Measurements from ENCODE around the gene NFIX. TPM values are rescaled to one million over a fixed set of nuclear protein-coding genes. Genes with fewer than 3 reads are reported as not detected.

The NFIX gene
- total RNA-seq, 4 donors from 2014 or later = 56.0 to 154 (median 79.4) TPM

DNA sequence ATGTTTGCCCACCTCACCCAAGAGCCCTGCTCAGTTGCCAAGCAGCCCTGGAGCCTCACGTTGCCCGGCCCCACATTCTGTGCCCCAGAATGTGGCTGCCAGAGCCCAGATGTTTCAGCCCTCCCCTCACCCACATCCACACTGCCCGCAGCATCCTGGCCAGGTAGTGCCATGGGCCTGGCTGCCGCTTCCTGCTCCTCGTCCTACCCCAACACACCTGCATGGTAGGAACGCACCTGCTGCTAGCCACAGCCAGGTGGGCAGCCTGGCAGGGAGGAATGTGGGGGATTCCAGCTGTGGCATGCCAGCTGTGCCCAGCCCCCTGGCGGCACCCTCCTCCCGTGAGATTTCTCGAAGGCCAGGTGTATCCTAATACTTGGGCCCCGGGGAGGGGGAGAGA is 7.5 kb upstream of the NFIX start:
- no peaks in the 10 kb centered on the region for H3K27me3 ChIP-seq
- H3K36me3 ChIP-seq = no peaks in the 10 kb centered on the region
- TF ChIP-seq POLR2AphosphoS5 (IDR thresholded peaks at IDR 0.05) = no peak
- no peak for TF ChIP-seq POLR2A (IDR thresholded peaks at IDR 0.05; ENCODE audit: low read depth)
- TF ChIP-seq, protein P1, sequence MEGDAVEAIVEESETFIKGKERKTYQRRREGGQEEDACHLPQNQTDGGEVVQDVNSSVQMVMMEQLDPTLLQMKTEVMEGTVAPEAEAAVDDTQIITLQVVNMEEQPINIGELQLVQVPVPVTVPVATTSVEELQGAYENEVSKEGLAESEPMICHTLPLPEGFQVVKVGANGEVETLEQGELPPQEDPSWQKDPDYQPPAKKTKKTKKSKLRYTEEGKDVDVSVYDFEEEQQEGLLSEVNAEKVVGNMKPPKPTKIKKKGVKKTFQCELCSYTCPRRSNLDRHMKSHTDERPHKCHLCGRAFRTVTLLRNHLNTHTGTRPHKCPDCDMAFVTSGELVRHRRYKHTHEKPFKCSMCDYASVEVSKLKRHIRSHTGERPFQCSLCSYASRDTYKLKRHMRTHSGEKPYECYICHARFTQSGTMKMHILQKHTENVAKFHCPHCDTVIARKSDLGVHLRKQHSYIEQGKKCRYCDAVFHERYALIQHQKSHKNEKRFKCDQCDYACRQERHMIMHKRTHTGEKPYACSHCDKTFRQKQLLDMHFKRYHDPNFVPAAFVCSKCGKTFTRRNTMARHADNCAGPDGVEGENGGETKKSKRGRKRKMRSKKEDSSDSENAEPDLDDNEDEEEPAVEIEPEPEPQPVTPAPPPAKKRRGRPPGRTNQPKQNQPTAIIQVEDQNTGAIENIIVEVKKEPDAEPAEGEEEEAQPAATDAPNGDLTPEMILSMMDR (IDR thresholded peaks at IDR 0.05) = no peak
- TF ChIP-seq EP300 (IDR thresholded peaks at IDR 0.05) = no peak
- intact Hi-C loops (cut with DNase I) = no loop called here
- H3K4me1 ChIP-seq = peaks cover 12 to 28% (median 26%) of the 10 kb centered on the region in 4 donors
- no peak overlapping the region for H3K27ac ChIP-seq (replicated peaks in 1 of 4)
- no peak for DNase-seq (ENCODE audit: extremely low spot score)
- H3K9me3 ChIP-seq = no peaks in the 10 kb centered on the region
- H3K4me3 ChIP-seq = no peak overlapping the region
- 79% methylated on average over 5 of the region's 10 CpGs for WGBS

DNA sequence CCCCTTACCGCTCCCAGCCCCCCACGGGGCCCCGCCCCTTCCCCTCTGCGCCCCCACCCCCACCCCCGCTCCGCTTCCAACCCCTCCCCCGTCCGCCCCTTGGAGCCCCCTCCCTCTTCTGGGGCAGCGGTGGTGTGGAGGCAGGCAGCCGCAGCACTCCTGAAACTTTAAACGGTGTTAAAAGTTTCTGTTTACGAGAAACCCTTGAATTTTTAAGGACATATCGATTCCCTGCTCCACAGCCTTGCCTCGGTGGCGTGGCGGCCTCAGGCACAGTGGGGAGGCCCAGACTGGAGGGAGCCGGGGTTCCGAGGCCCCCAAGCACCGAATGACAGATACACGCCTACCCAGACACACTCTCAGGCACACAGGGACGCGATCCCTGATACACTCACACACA is 4.8 kb upstream of the NFIX start:
- no peak for DNase-seq (ENCODE audit: extremely low spot score)
- H3K27ac ChIP-seq (replicated peaks in 1 of 4) = no peak overlapping the region
- H3K9me3 ChIP-seq = no peaks in the 10 kb centered on the region
- no peaks in the 10 kb centered on the region for H3K27me3 ChIP-seq
- intact Hi-C loops (cut with DNase I) = no loop called here
- H3K4me3 ChIP-seq = no peak overlapping the region
- TF ChIP-seq EP300 (IDR thresholded peaks at IDR 0.05) (no peak), POLR2AphosphoS5 (IDR thresholded peaks at IDR 0.05) (no peak), POLR2A (IDR thresholded peaks at IDR 0.05; ENCODE audit: low read depth) (no peak)
- TF ChIP-seq, protein P1 (IDR thresholded peaks at IDR 0.05) = no peak
- H3K4me1 ChIP-seq = peaks cover 0 to 13% (median 11%) of the 10 kb centered on the region in 4 donors
- WGBS = 62% methylated on average over 19 of the region's 22 CpGs
- no peaks in the 10 kb centered on the region for H3K36me3 ChIP-seq

DNA sequence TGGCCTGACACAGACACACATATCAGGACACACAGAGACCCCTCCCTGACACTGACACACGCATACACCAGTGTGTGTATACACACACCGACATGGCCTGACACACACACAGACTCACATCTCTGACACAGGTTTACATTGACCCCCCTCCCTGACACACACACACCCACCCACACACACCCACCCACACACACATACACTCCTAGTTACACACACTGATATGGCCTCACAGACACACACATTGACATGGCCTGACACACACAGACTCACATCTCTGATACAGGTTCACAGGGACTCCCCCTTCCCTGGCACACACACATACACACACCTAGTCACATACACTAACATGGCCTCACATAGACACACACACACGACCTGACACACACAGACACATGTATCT is 4.4 kb upstream of the NFIX start:
- no peak for DNase-seq (ENCODE audit: extremely low spot score)
- Histone ChIP-seq H3K27me3 (no peaks in the 10 kb centered on the region), H3K4me3 (no peak overlapping the region), H3K4me1 (peaks cover 0 to 9% (median 7%) of the 10 kb centered on the region in 4 donors), H3K36me3 (no peaks in the 10 kb centered on the region), H3K27ac (replicated peaks in 1 of 4) (no peak overlapping the region), H3K9me3 (no peaks in the 10 kb centered on the region)
- TF ChIP-seq EP300 (IDR thresholded peaks at IDR 0.05) (no peak), POLR2A (IDR thresholded peaks at IDR 0.05; ENCODE audit: low read depth) (no peak), POLR2AphosphoS5 (IDR thresholded peaks at IDR 0.05) (no peak)
- WGBS = 83% methylated on average over 3 of the region's 3 CpGs
- intact Hi-C loops (cut with DNase I) = no loop called here

DNA sequence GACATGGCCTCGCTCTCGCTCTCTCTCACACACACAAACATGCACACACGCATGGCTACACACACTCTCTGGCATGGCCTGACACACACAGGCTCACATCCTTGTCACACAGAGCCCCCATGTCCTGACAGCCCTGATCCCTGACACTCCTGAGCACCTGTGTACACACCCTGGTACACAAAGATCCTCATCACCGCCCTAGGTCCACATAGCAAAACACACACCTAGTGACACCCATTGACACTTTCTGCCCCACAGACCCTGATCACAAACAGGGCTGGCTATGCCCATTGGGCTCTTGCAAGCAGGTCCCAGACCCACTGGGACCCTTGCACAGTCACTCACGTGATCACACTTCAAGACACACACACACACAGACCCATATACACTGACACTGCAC is 4.0 kb upstream of the NFIX start:
- Histone ChIP-seq H3K9me3 (no peaks in the 10 kb centered on the region), H3K4me3 (no peak overlapping the region), H3K27ac (replicated peaks in 1 of 4) (no peak overlapping the region), H3K36me3 (no peaks in the 10 kb centered on the region), H3K4me1 (peaks cover 0 to 8% (median 7%) of the 10 kb centered on the region in 4 donors), H3K27me3 (no peaks in the 10 kb centered on the region)
- no peak for TF ChIP-seq EP300 (IDR thresholded peaks at IDR 0.05)
- no peak for TF ChIP-seq POLR2AphosphoS5 (IDR thresholded peaks at IDR 0.05)
- no peak for TF ChIP-seq POLR2A (IDR thresholded peaks at IDR 0.05; ENCODE audit: low read depth)
- TF ChIP-seq, protein P1 (IDR thresholded peaks at IDR 0.05) = no peak
- no peak for DNase-seq (ENCODE audit: extremely low spot score)
- 89% methylated on average over 5 of the region's 5 CpGs for WGBS
- intact Hi-C loops (cut with DNase I) = no loop called here

DNA sequence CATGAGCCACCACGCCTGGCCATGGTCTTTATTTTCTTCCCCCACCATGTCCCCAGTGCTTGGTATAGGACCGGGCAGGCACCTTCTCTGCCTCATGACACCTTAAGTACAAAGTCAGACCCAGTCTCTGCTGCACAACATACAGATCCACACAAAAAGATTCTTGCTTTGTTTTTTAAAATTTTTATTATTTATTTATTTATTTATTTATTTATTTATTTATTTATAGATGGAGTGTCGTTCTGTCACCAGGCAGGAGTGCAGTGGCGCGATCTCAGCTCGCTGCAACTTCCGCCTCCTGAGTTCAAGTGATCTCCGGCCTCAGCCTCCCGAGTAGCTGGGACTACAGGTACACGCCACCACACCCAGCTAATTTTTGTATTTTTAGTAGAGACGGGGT is 2.5 kb upstream of the NFIX start:
- H3K27me3 ChIP-seq = no peaks in the 10 kb centered on the region
- DNase-seq (ENCODE audit: extremely low spot score) = no peak
- H3K36me3 ChIP-seq = no peaks in the 10 kb centered on the region
- H3K27ac ChIP-seq (replicated peaks in 1 of 4) = no peak overlapping the region
- H3K4me3 ChIP-seq = no peak overlapping the region
- 97% methylated on average over 11 of the region's 11 CpGs for WGBS
- H3K9me3 ChIP-seq = no peaks in the 10 kb centered on the region
- H3K4me1 ChIP-seq = peaks cover 12 to 22% (median 20%) of the 10 kb centered on the region in 4 donors
- intact Hi-C loops (cut with DNase I) = no loop called here
- TF ChIP-seq, protein P1 (IDR thresholded peaks at IDR 0.05) = no peak
